ENCODE measurements around the gene EZH2.

The EZH2 gene

DNA sequence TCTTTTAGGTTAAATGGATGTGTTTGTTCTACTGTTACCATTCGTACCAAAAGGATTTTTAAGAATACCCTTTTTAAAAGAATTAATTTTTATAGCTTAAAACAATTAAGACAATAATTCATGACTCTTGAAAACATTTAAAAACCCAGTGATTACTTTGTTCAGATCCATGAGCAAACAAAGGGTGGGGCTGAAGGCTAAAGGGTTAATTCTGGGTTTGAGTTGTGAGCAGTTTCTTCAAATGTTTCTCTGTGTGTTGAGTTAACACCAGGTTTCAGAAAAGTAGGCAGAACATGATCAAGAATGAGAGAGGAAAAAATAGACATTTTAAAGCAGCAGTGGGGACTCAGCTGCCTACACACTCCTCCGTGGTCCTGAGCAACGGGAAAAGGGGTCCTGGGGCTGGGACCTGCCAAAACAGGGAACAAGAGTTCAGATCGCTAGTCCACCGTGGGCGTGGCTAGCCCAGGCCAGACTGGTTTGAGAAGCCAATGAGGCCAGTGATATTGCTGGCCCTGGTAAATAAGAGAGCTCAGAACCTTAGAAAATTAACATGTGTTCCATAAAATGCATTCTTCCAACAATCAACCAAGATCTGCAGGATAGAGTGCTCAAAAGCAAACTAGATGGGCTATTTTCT lies 14.9 kb upstream of the EZH2 start:
- peak in 1 of 4 experiments; percentile 31 for DNase-seq

DNA sequence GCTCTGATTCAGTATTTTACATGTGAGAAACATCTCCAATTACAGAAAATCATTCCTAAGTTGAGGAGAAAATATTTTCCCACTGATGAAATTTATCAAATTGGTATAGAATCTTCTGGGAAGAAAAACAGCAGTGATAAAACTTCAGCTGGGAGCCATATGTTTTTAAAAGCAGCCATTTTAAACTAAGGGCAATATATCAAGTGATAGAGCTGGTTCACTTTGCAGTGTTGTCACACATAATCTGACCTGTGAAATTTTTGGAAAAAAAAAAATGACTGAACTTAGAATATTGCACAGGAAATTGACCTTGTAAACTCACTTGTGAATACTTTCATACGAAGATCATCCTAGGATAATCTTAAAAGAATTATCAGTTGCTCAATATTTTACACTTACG lies 10.5 kb upstream of the EZH2 start:
- DNase-seq = no peak

DNA sequence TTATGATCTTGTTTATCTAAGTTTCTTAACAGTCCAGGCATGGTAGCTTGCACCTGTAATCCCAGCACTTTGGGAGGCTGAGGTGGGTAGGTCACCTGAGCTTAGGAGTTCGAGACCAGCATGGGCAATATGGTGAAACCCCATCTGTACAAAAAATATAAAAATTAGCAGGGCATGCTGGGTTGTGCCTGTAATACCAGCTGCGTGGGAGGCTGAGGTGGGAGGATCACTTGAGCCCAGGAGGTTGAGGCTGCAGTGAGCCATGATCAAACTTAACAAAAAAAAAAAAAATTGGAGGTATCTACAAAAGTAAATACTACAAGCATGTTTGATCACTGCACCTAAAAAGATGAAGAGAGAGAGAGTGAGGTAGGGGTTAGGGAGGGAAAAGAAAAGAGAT lies 9.0 kb upstream of the EZH2 start:
- no peak for DNase-seq

DNA sequence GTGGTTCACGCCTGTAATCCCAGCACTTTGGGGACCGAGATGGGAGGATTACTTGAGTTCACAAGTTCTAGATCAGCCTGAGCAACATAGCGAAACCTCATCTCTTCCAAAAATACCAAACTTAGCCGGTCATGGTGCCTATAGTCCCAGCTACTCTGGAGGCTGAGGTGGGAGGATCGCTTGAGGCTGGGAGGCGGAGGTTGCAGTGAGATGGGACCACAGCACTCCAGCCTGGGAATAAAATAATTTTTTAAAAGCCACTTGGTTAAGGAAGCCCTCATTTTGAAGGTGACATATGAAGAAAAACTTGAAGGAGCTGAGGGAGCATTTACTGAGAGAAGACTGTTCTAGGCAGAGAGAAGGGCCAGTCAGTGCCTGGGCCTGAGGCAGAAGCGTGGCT lies 4.2 kb upstream of the EZH2 start:
- DNase-seq = no peak

DNA sequence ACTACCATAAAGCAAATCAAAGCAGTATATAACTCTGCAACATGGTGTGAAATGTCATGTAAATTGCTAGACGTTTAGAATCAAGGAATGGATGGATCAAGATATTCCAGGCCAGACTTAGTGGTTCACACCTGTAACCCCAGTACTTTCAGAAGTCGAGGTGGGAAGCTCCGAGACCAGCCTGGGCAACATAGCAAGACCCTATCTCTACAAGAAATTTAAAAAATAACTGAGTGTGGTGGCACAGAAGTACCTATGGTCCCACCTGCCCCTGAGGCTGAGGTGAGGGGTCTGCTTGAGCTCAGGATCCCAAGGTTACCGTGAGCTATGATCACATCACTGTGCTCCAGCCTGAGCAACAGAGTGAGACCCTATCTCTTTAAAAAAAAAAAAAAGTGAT lies 2.8 kb upstream of the EZH2 start:
- no peak for DNase-seq

DNA sequence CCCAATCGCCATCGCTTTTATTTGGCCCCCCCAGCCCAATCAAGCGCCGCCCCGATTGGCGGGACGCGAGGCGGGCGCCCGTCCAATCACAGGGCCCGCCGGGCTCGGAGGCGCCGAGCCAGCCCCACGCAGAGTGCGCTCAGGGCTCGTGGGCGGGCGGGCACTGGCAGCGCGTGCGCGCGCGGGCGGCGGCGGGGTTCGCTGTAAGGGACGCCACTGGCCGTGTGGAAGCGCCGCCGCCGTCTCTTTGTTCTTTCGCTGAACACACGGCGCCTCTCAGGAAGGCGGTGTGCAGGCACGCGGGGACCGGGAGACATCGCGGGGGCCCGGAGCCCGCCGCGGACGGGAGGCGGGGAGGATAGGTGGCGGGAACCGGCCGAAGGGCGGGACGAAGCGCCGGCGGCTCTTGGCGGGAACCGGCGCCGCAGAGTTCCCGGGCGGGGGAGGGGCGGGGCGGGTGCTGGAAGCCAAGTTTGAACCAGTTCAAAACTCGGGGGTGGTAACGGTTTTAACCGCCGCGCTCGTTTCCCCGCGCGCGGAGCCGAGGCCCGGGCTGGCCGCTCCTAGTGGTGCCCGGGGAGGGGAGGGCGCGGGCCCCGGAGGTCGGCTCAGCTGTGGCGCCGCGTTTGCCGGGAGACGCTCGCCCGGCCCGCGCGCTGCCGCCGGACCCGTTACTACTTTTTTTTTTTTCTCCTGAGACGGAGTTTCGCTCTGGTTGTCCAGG lies 370 bp upstream of the EZH2 start:
- DNase-seq = peak; percentile 97 to 99 (median 98)

DNA sequence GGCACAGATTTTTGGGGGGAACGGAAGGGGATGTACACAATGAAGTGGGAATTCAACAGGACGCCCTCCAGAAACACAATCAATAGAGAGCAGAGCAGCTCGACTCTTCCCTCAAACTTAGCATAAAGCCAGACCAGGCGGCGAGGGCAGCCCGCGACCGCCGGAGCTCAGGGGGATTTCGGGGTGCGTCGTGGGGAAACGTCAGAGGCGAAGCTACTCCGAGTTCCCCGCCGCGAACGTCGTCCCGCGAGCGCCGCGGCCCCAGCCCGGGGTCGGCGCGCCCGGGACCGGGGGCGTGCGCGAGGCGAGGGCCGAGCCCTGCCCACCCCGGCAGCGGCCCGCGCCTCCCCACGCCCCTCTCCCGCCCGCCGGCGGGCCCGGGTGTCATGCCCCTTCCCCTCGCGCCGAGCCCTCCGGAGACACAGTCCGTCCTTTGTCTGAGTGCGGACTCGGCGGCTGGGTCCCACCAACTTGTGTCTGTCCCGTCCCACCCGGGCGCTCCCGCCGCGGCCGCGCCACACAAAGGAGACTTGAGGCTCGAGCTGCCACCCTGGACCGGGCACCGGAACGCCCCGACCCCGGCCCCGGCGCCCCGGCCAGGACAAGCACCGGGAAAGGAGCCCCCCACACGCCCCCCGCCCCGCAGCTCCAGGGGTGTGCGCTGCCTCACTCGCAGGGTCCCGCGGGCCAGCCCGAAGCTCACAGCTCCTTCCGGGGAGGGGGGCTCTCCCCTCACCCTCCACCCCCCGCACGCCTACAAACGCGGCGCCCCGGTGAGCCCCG lies 634 bp downstream of the EZH2 start:
- DNase-seq = peak; percentile 15 to 63 (median 44)

DNA sequence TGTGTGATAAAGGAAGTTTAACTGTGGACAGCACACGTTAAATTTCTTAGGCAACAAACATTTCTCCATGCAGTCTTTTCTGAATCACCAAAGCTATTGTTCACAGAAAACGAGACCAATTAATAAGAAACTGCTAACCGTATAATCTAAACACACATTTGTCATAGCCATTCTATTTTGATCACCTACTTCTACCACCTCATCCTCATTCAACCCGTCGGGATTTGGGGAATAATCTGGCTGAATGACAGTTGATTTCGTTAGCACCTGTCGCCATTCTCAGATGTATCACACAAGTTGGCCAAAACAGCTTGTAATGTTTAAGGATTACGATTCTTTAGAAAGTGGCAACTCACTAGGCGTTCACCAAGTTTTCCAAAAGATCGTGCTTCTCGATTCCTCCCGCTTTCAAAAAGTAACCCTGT lies 1.2 kb downstream of the EZH2 start:
- peak in 3 of 4 experiments; percentile 8 to 23 (median 16) for DNase-seq

DNA sequence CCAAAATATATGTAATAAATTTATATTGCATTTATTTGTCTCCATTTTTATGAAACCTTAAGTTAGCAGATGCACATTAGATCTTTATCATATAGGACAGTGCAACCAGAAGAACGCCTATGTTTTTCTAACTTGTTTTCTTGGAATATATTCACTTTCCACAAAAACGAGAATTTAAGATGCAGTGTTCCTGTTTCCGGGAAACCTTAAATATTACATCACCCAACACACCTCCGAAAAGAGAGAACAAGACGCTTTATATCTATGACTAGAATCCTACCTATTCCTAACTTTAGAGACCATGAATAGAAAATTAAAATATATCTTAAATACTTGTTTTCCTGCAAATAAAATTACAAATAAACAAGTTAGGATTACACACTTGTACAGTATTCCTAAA lies 1.9 kb downstream of the EZH2 start:
- no peak for DNase-seq

DNA sequence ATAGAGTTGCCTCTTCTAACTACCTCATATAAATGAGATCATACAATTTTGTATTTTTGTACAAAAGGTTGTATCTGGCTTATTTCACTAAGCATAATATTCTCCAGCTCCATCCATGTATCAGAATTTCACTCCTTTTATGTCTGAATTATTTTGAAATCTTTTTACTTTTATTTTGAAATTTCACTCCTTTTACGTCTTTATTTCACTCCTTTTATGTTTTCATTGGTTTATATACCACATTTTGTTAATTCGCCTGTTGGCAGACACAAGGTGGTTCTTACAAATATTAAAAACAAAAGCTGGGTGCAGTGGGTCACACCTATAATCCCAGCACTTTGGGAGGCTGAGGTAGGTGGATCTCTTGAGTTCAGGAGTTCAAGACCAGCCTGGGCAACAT lies 5.8 kb downstream of the EZH2 start:
- no peak for DNase-seq

- no peak for DNase-seq
Measured at GRCh38 chr7:148877517-148877916, 6.6 kb downstream of the EZH2 start.

DNA sequence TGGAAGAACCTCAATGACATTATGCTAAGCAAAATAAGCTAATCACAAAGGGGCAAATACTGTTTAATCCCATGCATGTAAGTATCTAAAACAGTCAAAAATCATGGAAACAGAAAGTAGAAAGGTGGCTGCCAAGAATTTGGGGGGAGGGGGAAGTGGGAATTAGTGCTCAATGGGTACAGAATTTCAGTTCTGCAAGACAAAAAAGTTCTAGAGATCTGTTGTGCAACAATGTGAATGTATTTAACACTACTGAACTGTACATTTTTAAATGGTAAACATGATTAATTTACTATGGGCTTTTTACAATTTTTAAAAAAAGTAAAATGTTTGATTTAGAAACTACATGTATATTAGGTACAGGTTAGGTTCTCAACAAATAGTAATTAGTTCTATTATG lies 11.9 kb downstream of the EZH2 start:
- peak in 1 of 4 experiments; percentile 27 for DNase-seq

GRCh38 chr7:148871551-148871950 lies 12.5 kb downstream of the EZH2 start:
- no peak for DNase-seq

DNA sequence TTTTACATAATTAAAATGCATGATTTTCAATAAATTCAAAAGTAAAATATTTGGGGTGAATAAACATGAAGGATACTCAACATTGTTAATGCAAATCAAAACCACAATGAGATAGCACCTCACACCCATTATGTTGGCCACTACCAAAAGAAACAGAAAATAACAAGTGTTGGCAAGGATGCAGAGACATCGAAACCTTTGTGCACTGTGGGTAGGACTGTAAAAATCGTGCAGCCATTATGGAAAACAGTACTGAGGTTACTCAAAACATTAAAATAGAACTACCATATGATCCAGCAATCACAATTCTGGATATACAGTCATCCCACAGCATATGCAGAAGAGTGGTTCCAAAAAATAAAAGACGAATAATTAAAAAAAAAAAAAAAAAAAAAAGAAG lies 13.1 kb downstream of the EZH2 start:
- no peak for DNase-seq

- DNase-seq = no peak
Measured at GRCh38 chr7:148868378-148868674, 15.8 kb downstream of the EZH2 start.

DNA sequence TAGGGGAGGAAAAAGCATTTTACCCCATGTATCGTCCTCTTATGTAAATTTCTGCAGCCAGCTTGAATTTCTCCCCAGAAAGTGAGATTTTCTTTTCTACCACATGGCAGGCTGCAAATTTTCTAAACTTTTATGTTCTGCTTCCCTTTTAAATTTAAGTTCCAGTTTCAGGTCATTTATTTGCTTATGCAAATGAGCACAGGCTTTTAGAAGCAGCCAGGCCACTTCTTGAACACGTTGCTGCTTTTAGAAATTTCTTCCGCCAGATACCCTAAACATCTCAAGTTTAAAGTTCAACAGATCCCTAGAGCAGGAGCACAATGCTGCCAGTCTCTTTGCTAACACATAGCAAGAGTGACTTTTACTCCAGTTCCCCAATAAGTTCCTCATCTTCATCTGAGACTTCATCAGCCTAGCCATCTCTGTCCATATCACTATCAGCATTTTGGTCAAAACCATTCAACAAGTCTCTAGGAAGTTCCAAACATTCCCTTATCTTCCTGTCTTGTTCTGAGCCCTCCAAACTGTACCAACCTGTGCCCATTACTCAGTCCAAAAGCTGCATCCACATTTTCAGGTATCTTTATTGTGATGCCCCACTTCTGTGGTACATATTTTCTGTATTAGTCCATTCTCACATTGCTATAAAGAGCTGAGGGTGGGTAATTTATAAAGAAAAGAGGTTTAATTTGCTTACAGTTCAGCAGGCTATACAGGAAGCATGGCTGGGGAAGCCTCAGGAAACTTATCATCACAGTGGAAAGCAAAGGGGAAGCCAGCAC lies 16.3 kb downstream of the EZH2 start:
- DNase-seq = peak; percentile 5 to 31 (median 16)

- DNase-seq = no peak
Measured at GRCh38 chr7:148866362-148866761, 17.7 kb downstream of the EZH2 start.

GRCh38 chr7:148865283-148865682 lies 18.8 kb downstream of the EZH2 start:
- no peak for DNase-seq

GRCh38 chr7:148863324-148863723 lies 20.8 kb downstream of the EZH2 start:
- DNase-seq = no peak

DNA sequence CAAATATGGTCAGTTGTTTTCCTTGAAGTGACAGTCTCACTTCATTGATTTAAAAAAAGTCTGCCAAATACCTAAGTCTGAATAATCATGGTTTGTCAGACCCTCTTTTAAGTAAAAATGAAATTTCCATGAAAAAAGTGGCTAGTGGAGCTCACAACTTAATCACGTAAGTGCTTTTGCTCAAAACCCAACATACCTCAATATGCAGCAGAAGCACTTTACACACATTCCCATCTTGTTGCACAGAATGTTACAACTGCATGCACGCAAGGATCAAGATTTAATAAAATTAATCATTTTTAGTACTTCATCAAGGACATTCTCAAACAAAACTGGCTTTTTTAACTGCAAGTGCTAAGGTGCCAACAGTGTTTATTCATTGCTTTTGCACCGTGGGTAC lies 21.6 kb downstream of the EZH2 start:
- no peak for DNase-seq

- no peak for DNase-seq
Measured at GRCh38 chr7:148858489-148858888, 25.6 kb downstream of the EZH2 start.

DNA sequence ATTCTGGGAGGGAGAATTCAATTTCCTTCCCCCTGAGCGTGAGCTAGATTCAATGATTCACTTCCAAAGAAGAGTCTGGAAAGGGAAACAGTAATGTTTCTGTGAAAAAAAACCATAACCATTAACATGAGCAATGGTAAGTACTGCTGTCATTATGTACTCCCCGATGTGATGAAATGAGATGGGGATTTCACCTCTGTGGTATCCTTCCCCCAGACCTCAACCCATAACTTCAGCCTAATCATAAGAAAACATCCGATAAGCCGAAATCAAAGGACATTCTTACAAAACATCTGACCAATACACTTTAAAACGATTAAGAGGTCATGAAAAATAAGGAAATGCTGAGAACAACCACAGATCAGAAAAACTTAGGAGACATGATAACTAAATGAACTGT lies 27.2 kb downstream of the EZH2 start:
- DNase-seq = peak in 1 of 4 experiments; percentile 21

DNA sequence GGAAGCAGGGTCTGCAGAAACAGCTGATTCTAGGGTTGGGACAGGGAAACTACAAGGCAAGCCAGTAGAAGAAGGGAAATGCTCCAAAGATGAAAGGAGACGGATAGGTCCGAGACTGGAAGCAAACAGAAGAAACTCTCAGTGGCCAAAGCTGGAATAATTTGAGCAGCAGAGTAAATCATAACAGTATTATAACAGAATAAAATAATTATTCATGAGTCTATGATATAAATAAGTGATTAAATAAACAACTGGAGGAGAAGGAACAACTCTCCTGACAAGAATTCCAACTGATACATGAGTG lies 27.6 kb downstream of the EZH2 start:
- DNase-seq = no peak

All from suppressor macrophage (primary cell).